Measurements from ENCODE around the gene OSGIN1. TPM values are rescaled to one million over a fixed set of nuclear protein-coding genes. Genes with fewer than 3 reads are reported as not detected.

The OSGIN1 gene
- polyA plus RNA-seq, 3 donors, result 1.8 to 4.0 (median 2.0) TPM

GRCh38 chr16:83946154-83946780, 6.8 kb upstream of the OSGIN1 start:
- no peak for DNase-seq
- H3K9me3 ChIP-seq (replicated peaks in 1 of 2; ENCODE audit: control insufficient read depth in 1 of 2, insufficient read depth in 1 of 2, low read length in 2 of 2), result no peaks in the 10 kb centered on the region
- no peak overlapping the region for H2AFZ ChIP-seq (ENCODE audit: insufficient read depth, low read depth, low read length, poor library complexity, severe bottlenecking)
- 95% methylated on average over 18 of the region's 24 CpGs for WGBS (ENCODE audit: insufficient coverage)
- Mint-ChIP-seq H3K27ac (peak overlapping the region in 2 of 7 donors; percentile 40 to 58), H3K27me3 (ENCODE audit: low read depth in 3 of 3) (peaks cover 0 to 9% (median 5%) of the 10 kb centered on the region in 3 donors), H3K9me3 (no peaks in the 10 kb centered on the region), H3K4me1 (no peaks in the 10 kb centered on the region), H3K4me3 (no peak overlapping the region), H3K36me3 (no peaks in the 10 kb centered on the region)
- no peaks in the 10 kb centered on the region for H3K27me3 ChIP-seq (ENCODE audit: control insufficient read depth in 2 of 2, insufficient read depth in 2 of 2, low read length in 2 of 2)
- no peak overlapping the region for H3K4me2 ChIP-seq (replicated peaks; ENCODE audit: extremely low read depth, low read length, poor library complexity, severe bottlenecking)
- H3K4me1 ChIP-seq (ENCODE audit: control insufficient read depth in 1 of 2, insufficient read depth in 2 of 2, low read length in 2 of 2), result no peaks in the 10 kb centered on the region
- H3K9ac ChIP-seq (ENCODE audit: insufficient read depth, low read length, poor library complexity, severe bottlenecking), result no peak overlapping the region
- H3K79me2 ChIP-seq (ENCODE audit: insufficient read depth, low read length), result no peaks in the 10 kb centered on the region
- no peak for TF ChIP-seq CTCF (IDR thresholded peaks at IDR 0.05)
- H4K20me1 ChIP-seq (ENCODE audit: insufficient read depth, low read length), result no peaks in the 10 kb centered on the region
- no peak overlapping the region for H3K27ac ChIP-seq (ENCODE audit: low read depth in 1 of 2, low read length in 2 of 2)
- no peaks in the 10 kb centered on the region for H3K36me3 ChIP-seq (replicated peaks in 1 of 2; ENCODE audit: control insufficient read depth in 1 of 2, insufficient read depth in 2 of 2, low read length in 2 of 2)
- H3K4me3 ChIP-seq (replicated peaks in 1 of 3; ENCODE audit: low read depth in 2 of 3, low read length in 3 of 3), result no peak overlapping the region
- intact Hi-C loops (cut with micrococcal nuclease), result no loop called here

GRCh38 chr16:83946781-83947566, 6.1 kb upstream of the OSGIN1 start:
- no peak overlapping the region for H3K4me3 ChIP-seq (replicated peaks in 1 of 3; ENCODE audit: low read depth in 2 of 3, low read length in 3 of 3)
- H3K27me3 Mint-ChIP-seq (ENCODE audit: low read depth in 3 of 3), result peaks cover 0 to 9% (median 5%) of the 10 kb centered on the region in 3 donors

More at GRCh38 chr16:83946781-83947566, 6.1 kb upstream of the OSGIN1 start:
- Histone ChIP-seq H2AFZ (ENCODE audit: insufficient read depth, low read depth, low read length, poor library complexity, severe bottlenecking) (no peak overlapping the region), H3K36me3 (replicated peaks in 1 of 2; ENCODE audit: control insufficient read depth in 1 of 2, insufficient read depth in 2 of 2, low read length in 2 of 2) (no peaks in the 10 kb centered on the region), H4K20me1 (ENCODE audit: insufficient read depth, low read length) (no peaks in the 10 kb centered on the region), H3K4me1 (ENCODE audit: control insufficient read depth in 1 of 2, insufficient read depth in 2 of 2, low read length in 2 of 2) (no peaks in the 10 kb centered on the region), H3K9me3 (replicated peaks in 1 of 2; ENCODE audit: control insufficient read depth in 1 of 2, insufficient read depth in 1 of 2, low read length in 2 of 2) (no peaks in the 10 kb centered on the region), H3K27ac (ENCODE audit: low read depth in 1 of 2, low read length in 2 of 2) (no peak overlapping the region), H3K79me2 (ENCODE audit: insufficient read depth, low read length) (no peaks in the 10 kb centered on the region), H3K4me2 (replicated peaks; ENCODE audit: extremely low read depth, low read length, poor library complexity, severe bottlenecking) (no peak overlapping the region), H3K9ac (ENCODE audit: insufficient read depth, low read length, poor library complexity, severe bottlenecking) (no peak overlapping the region), H3K27me3 (ENCODE audit: control insufficient read depth in 2 of 2, insufficient read depth in 2 of 2, low read length in 2 of 2) (no peaks in the 10 kb centered on the region)
- Mint-ChIP-seq H3K4me1 (no peaks in the 10 kb centered on the region), H3K36me3 (no peaks in the 10 kb centered on the region), H3K9me3 (no peaks in the 10 kb centered on the region), H3K27ac (peak overlapping the region in 1 of 7 donors; percentile 58), H3K4me3 (no peak overlapping the region)
- WGBS (ENCODE audit: insufficient coverage), result 91% methylated on average over 14 of the region's 21 CpGs
- no peak for TF ChIP-seq CTCF (IDR thresholded peaks at IDR 0.05)
- DNase-seq, result no peak
- intact Hi-C loops (cut with micrococcal nuclease), result no loop called here

All from CD14-positive monocyte (primary cell).